OCI-LY1 (cell line): ENCODE results near the gene HOXB6.

Source experiments
- H2AFZ ChIP-seq: fragments of 200-600 bp; sonication (generic), shearing (Covaris generic); 2 replicates; pipeline ENCODE4 v1.6.0; 2014; ENCODE audit warnings: antibody characterized with exemption, mild to moderate bottlenecking, low read length
- H3F3A ChIP-seq: fragments of 200-600 bp; sonication (generic), shearing (Covaris generic); 2 replicates; pipeline ENCODE4 v1.6.0; 2014; ENCODE audit warnings: mild to moderate bottlenecking, antibody characterized with exemption, low read length, moderate library complexity; ENCODE audit not compliant: insufficient read depth
- H3K27ac ChIP-seq: fragments of 200-600 bp; sonication (generic); 2 replicates; pipeline ENCODE4 v1.5.1; 2014; ENCODE audit warnings: low read length, mixed run types, mild to moderate bottlenecking, low read depth; ENCODE audit not compliant: poor library complexity, severe bottlenecking
- H3K27me3 ChIP-seq: fragments of 200-600 bp; sonication (generic); 2 replicates; pipeline ENCODE4 v1.6.0; 2014; ENCODE audit warnings: antibody characterized with exemption, mild to moderate bottlenecking, low read length, moderate library complexity; ENCODE audit not compliant: insufficient read depth
- H3K36me3 ChIP-seq: fragments of 200-600 bp; sonication (generic); 2 replicates; pipeline ENCODE4 v1.6.1; 2014; ENCODE audit warnings: mild to moderate bottlenecking, antibody characterized with exemption, low read length, moderate library complexity, mixed read lengths; ENCODE audit not compliant: insufficient read depth
- H3K4me1 ChIP-seq: fragments of 200-600 bp; sonication (generic); 2 replicates; pipeline ENCODE4 v1.5.1; 2014; ENCODE audit warnings: mild to moderate bottlenecking, low read length, moderate library complexity; ENCODE audit not compliant: insufficient read depth, severe bottlenecking
- H3K4me2 ChIP-seq: fragments of 200-600 bp; sonication (generic), shearing (Covaris generic); 2 replicates; pipeline ENCODE4 v1.6.1; 2014; ENCODE audit warnings: low read length
- H3K4me3 ChIP-seq: fragments of 200-600 bp; sonication (generic); 2 replicates; pipeline ENCODE4 v1.5.1; 2014; ENCODE audit warnings: low read length, low read depth, mild to moderate bottlenecking, mixed read lengths; ENCODE audit not compliant: poor library complexity, severe bottlenecking
- H3K79me2 ChIP-seq: fragments of 200-600 bp; shearing (Covaris generic); 2 replicates; pipeline ENCODE4 v1.6.1; 2016; ENCODE audit warnings: mixed run types, low read length, mixed read lengths; ENCODE audit not compliant: insufficient read depth
- H3K9ac ChIP-seq: fragments of 200-600 bp; sonication (generic), shearing (Covaris generic); 2 replicates; pipeline ENCODE4 v1.6.1; 2014; ENCODE audit warnings: mild to moderate bottlenecking, low read length, mixed read lengths
- H3K9me2 ChIP-seq: fragments of 200-600 bp; sonication (generic), shearing (Covaris generic); 2 replicates; pipeline ENCODE4 v1.6.1; 2014; ENCODE audit warnings: low read depth, mild to moderate bottlenecking, low read length, mixed read lengths
- H3K9me3 ChIP-seq: fragments of 200-600 bp; shearing (Covaris generic); 2 replicates; pipeline ENCODE4 v1.6.1; 2014; ENCODE audit warnings: low read length, mixed read lengths
- H4K20me1 ChIP-seq: fragments of 200-600 bp; sonication (generic), shearing (Covaris generic); 2 replicates; pipeline ENCODE4 v1.6.0; 2016; ENCODE audit warnings: mild to moderate bottlenecking, low read length; ENCODE audit not compliant: insufficient read depth
- EZH2 ChIP-seq: fragments of 200-600 bp; sonication (generic), shearing (Covaris generic); IDR thresholded peaks from 2 replicates; pipeline ENCODE4 v1.8.0; 2017; ENCODE audit warnings: borderline replicate concordance, mixed run types, mild to moderate bottlenecking, antibody characterized with exemption, low read length, moderate library complexity, mixed read lengths
- TF ChIP-seq, protein P1 (sequence below): fragments of 200-600 bp; sonication (generic), shearing (Covaris generic); IDR thresholded peaks from 2 replicates; pipeline ENCODE4 v1.5.1; 2017; ENCODE audit warnings: mild to moderate bottlenecking, antibody characterized with exemption, low read length, moderate library complexity, mixed read lengths

HOXB6 gene

DNA sequence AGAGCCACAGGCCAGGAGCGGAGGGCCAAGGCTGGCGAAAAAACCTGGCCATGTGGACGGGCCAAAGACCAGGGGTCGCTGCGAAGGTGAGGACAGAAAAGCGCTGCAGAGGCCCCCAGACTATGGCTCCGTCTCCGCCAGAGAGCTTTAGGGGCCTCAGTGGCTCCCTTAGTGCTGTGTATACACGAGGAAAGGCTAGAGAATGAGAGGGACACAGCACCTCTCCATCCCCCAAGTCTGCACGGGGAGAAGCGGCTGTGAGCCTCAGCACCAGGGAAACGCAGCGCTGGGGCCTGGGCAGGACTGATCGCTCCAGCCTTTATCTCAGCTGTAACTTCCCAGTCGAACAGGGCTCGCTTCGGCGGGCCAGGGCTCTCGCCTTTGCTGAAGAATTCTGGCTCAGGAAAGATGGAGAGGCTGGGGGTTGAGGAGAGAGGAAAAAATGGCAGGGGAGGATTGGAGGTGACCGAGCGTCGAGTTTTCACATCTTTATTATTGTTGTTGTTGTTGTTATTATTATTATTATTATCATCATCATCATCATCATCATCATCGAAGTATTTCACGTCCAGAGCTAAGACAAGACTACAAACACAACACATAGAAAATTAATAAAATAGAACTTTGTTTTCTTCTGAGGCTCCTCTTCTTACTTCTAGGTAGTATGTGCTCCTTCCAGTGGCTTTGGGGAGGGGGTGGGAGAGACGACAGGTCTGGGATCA lies 9.3 kb downstream of the HOXB6 start:
- Histone ChIP-seq H3F3A (no peaks in the 10 kb centered on the region), H3K4me2 (no peak overlapping the region), H3K9me3 (no peaks in the 10 kb centered on the region), H3K27ac (no peak overlapping the region), H3K9ac (no peak overlapping the region), H2AFZ (no peak overlapping the region), H4K20me1 (no peaks in the 10 kb centered on the region), H3K79me2 (no peaks in the 10 kb centered on the region), H3K27me3 (no peaks in the 10 kb centered on the region), H3K36me3 (no peaks in the 10 kb centered on the region), H3K4me3 (no peak overlapping the region), H3K4me1 (no peaks in the 10 kb centered on the region), H3K9me2 (no peaks in the 10 kb centered on the region)
- TF ChIP-seq, protein P1, sequence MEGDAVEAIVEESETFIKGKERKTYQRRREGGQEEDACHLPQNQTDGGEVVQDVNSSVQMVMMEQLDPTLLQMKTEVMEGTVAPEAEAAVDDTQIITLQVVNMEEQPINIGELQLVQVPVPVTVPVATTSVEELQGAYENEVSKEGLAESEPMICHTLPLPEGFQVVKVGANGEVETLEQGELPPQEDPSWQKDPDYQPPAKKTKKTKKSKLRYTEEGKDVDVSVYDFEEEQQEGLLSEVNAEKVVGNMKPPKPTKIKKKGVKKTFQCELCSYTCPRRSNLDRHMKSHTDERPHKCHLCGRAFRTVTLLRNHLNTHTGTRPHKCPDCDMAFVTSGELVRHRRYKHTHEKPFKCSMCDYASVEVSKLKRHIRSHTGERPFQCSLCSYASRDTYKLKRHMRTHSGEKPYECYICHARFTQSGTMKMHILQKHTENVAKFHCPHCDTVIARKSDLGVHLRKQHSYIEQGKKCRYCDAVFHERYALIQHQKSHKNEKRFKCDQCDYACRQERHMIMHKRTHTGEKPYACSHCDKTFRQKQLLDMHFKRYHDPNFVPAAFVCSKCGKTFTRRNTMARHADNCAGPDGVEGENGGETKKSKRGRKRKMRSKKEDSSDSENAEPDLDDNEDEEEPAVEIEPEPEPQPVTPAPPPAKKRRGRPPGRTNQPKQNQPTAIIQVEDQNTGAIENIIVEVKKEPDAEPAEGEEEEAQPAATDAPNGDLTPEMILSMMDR: no peak
- TF ChIP-seq EZH2: no peak

DNA sequence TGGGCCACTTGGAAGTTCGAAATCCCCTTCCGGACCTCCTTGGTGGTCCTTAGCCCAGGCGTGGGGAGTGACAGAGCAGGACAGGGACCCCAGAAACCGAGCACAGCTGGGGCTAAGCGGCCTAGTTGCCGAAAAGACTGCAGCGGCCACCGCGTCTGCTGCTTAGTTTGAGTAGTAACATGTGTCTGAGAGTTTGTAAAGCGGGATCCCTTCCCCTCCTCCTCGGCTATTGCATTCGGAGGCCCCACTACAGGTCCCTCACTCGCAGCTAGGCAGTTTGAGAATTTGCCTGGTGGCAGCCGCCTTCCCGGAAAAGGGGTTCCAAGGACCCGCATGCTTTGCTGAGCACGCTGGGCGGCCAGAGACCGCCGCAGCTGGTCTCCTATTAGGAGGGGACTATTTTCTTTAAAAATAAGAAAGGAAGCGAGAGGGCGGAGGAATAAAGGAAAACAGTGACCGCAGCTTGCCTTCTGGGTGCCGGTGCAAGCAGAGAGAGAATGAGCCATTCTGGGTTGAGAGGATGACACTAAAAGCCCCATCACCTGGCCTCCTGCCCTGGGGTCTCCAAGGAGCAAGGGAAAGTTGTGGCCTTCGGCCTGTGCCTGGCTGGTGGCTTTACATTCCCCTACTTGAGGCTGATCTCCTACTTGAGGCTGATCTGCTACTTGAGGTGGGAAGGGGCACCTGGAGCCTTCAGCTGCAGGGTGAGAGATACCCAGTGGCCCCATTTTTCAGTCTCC lies 10.1 kb downstream of the HOXB6 start:
- no peak overlapping the region for H3K27ac ChIP-seq
- no peaks in the 10 kb centered on the region for H3K4me1 ChIP-seq
- no peak overlapping the region for H3K4me3 ChIP-seq
- no peaks in the 10 kb centered on the region for H4K20me1 ChIP-seq
- TF ChIP-seq, protein P1: no peak
- H3K4me2 ChIP-seq: no peak overlapping the region
- no peak overlapping the region for H3K9ac ChIP-seq
- no peaks in the 10 kb centered on the region for H3K79me2 ChIP-seq
- no peak overlapping the region for H2AFZ ChIP-seq
- no peaks in the 10 kb centered on the region for H3K36me3 ChIP-seq
- no peaks in the 10 kb centered on the region for H3K27me3 ChIP-seq
- H3K9me3 ChIP-seq: no peaks in the 10 kb centered on the region
- no peaks in the 10 kb centered on the region for H3K9me2 ChIP-seq
- H3F3A ChIP-seq: no peaks in the 10 kb centered on the region

DNA sequence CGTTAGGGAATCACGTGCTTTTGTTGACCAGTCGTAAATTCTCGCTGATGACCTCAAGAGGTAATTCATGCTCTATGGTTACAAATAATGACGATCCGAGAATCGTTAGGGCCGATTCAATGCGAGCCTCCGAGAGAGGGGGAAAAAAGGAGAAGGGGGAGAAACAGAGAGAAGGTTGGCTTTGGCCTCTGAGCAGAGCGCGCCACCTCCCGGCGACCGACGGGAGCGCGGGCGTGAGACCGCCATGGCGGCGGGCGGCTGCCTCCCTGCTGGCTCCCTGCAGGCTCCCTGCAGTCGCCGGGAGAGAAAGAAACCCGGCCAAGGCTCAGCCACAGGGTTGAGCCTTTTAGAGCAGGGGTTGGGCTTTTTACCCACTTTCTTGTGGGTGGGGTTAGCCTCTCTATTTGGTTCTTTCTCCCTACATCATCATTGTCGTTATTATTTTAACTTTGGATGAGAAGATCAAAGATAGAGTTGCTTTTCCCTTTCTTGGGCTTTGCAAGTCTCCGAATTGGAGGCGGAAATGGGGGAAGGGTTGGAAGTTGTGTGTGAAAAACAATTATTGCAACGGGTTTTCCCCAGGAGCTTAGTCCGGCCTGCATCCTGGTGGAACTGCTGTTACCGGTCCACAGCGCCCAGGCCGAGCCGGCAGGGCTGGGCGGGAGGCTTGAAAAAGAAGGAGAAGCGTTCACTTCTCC lies 10.8 kb downstream of the HOXB6 start:
- Histone ChIP-seq H3K9me3 (no peaks in the 10 kb centered on the region), H3K27me3 (no peaks in the 10 kb centered on the region), H3K9me2 (no peaks in the 10 kb centered on the region), H3K79me2 (no peaks in the 10 kb centered on the region), H3K36me3 (no peaks in the 10 kb centered on the region), H4K20me1 (no peaks in the 10 kb centered on the region), H3K9ac (no peak overlapping the region), H2AFZ (no peak overlapping the region), H3K4me1 (no peaks in the 10 kb centered on the region), H3K4me3 (no peak overlapping the region), H3K4me2 (no peak overlapping the region), H3K27ac (no peak overlapping the region), H3F3A (no peaks in the 10 kb centered on the region)
- TF ChIP-seq EZH2: no peak
- TF ChIP-seq, protein P1: peak; percentile 77
